IPS-NIHi7 (cell line): ENCODE measurements around the gene KRT35.
A peak's percentile ranks its signal among the peaks of the same experiment; 100 is the strongest.
"Not testable (repeated sequence)": the region's sequence is repeated elsewhere in the genome, so short reads cannot be mapped to it uniquely, and the experiment has no call there.

Experiments
- DNase-seq: peaks from one replicate; pipeline ENCODE4 v3.0.0; 2012; ENCODE audit warnings: mixed read lengths; ENCODE audit errors: extremely low spot score

The KRT35 gene

DNA sequence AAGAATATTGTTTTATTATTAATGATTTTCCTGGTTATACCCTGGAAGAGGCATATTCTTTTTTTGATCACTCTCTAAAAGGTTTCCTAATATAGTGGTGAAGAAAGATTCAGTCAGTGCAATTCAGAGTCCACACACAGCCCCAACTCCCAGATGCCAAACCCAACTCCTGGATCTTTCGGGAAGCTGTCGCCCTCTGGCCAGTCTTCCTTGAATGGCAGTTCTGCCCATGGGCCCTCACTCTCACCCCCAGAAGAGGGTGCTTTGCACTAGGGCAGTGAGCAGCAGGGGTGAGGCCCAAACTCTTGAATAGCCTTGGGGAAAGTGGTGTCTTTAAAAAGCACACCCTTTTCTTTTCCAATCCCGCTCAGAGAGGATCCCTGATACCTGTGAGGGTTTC lies 24.7 kb downstream of the KRT35 start:
- DNase-seq: peak; percentile 57

DNA sequence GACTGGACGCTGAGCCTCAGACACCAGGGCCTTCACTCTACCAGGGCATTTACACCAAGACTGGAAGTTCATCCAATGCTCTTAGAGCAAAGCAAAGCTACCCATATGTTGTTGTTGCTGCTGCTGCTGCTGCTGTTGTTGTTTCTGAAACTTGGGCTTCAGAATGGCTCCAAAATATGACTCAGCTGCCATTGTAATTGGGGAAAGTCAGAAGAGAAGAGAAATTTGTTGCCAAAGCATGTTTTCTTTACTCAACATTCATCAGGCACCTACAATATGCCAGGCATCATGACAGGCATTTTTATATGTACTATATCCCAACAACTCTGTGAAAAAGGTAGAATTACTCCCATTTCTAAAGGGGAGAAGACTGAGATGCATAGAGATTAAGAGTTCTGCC lies 25.7 kb downstream of the KRT35 start:
- DNase-seq: no peak

DNA sequence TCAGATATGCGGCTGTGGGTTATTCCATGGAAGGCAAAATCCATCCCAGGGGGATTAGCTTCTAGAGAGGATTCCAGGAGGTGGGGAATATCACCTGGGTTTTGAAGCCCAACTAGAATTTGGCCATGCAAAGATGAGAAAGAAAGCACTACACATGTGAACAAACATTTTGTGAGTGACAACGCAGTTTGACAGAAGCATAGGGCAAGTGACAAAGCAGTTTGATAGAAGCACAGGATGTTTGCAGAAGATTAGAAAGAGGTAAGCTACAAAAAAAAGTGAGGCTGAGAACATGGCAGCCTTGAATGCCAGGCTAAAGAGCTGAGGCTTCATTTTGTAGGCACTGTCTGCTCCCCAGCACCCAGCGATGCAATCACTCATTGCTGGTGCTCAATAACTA lies 27.9 kb downstream of the KRT35 start:
- no peak for DNase-seq

DNA sequence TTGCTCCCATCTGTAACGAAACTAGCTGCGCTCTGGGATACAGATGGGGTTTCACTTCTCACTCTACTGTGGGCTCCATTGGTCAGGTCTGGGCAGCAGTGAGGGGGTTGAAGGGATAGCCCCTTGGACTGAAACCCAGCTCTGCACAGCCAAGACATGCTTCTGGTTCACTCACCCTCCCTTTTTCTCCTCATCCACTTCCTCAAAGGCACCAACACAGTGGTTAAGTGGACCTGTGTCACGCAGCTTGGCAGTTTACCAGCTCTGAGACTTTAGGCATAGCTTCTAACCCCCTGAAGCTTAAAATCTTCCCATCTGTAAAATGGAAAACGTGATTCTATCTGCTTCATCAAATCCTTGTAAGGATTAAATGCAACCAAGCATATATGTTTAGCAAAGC lies 28.7 kb downstream of the KRT35 start:
- no peak for DNase-seq

DNA sequence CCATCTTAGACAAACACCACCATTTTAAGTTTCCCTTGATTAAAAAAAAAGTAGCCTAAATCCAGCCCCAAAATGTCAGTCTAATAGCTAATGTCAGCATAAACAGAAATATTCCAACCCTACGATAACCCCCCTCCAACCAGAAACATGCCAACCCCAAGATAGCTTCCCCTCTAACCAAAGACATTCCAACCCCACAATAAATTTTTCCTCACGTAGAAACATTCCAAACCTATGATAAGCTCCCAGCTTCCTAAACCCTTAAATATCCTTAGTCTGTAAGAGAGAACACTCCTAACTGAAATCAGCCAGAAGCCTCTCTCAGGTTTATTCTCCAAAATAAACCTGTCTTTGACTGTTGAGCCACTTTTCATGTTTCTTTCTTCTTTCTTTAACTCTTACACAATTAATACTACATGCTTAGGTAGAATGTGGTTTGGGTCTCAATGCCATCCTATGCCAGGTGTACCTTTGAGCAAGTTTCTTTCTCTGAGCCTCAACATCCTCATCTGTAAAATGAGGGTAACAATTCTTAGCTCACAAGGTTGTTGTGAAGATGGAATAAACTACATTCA lies 29.7 kb downstream of the KRT35 start:
- DNase-seq: no peak

DNA sequence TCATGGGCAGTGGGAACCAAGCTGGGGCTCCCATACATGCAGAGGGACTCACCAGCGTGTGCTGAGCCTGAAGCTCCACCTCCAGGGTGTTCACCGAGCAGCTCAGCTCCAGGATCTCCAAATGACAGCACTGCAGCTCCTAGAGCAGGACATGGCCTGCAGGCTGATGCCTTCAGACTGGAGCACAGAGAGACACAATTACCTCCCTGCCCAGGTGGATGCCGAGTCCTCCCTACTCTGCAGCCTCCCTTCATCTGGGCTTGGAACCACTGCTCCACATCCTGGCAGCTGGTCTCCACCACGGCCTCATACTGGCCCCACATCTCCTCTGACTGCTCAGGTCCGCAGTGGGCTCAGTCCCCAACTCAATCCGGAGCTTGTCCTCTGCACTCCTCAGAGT lies 31.9 kb downstream of the KRT35 start:
- DNase-seq: no peak

DNA sequence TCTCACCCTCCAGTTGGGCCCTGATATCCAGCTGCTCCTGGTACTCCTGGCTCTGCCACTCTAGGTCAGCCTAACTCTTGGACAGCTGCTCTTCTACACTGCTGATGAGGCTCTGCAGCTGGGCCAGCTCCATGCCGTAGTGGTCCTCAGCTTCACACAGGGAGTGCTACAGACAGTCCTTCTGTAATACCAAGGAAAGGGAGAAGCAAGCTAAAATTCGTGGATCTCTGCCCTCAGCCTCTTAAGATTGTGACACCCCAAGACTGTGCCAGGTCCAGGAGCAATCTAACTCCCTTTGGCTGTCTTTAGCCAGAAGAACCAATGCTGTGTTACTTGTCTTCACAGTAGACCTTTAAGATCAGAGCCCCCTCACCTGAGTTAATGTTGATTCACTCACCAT lies 32.4 kb downstream of the KRT35 start:
- DNase-seq: no peak

DNA sequence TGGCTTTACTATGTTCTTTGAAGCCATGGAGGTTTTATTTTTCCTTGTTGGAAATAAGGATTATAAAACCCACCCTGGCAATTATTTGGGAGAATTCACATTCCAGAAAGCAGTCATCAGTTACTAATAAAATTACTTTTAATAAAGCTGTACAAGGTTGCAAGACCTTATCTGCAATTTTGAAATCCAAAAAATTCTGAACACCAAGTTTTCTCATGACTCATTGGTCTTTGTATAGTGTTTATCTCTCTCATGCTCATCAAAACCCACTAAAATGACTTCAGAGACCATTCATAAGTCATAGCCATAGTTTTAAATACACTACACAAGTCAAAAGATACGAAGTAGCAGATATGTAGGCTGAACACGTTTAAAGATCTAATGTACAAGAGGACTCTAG lies 34.1 kb downstream of the KRT35 start:
- no peak for DNase-seq

DNA sequence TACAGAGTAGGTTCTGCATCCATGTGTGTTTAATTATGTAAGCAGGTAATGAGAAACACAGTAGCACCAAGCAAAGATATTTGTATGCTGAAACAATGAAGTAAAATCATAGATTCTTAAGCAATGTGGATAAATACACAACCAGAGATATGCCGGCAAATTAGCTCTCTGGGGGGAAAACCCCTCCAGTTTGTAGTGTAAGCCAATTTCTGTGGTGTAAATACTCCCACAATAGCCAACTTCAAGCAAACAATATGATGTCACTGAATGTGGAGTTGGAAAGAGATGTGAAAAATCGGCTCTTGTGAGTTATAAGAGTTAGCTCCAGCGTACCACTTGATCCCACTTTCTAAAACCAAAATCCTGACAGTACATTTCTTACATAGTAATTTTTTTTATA lies 36.3 kb downstream of the KRT35 start:
- DNase-seq: no peak

DNA sequence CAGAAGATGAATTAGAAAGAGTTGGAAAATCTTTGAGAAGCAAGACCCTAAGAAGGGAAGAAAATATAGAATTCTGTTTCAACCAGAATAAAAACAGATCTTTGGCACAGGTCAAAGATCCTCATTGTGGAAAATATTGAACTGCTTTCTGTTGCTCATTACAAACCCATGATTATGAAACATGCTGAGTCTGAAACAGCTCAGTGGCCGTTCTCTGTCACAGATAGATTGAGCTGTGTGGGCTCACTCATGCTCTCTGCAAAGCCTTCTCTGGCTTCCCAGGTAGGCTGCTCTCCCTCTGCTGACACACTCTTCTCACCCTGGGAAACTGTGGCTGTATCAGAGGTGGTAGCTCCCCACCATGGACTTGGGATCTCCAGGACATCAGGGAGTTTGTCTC lies 36.8 kb downstream of the KRT35 start:
- DNase-seq: no peak

DNA sequence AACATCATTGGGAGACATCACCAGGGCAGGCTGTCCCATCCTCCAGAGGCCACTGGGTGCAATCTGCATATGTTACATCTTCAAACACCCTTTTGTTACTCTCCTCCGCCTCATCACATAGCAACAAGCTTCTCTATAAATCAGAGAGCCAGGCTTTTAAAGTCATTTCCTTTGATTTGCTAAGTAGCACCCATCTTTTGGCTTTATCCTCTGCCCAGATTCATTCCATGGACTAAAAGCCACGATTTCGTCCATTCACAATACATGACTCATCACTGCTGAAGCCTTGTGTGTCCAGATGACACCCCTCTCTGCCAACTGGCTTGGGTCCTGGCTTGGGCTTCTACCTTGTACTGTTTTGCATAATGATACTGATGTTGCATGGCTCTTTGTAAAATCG lies 38.2 kb downstream of the KRT35 start:
- DNase-seq: no peak

DNA sequence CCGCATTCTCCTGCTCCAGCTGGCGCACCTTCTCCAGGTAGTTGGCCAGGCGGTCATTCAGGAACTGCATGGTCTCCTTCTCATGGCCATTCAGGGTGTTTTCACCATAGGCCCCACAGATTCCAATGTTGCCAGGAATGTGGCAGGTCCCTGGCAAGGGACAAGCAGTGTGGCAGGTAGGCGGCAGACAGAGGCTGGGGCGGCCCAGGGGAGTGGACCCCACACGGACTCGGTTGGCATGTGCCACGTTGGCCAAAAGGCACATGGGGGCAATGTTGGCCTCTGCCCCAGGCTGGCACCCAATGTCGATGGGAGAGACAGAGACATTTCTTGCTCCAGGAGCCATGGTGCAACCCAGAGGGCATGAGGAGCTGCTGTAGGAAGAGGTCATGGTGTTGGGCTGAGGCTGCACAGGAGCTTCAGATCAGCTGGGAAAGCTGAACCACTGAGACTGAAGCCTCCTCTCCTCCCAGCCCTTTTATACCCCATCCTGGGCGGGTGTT lies 40.4 kb downstream of the KRT35 start, which contains the start of gene KRT38:
KRT38 (minus strand) TSS at position 453 of the 503 bp plus-strand sequence; CDS start at position 391, 62 bp downstream.
- DNase-seq: no peak

DNA sequence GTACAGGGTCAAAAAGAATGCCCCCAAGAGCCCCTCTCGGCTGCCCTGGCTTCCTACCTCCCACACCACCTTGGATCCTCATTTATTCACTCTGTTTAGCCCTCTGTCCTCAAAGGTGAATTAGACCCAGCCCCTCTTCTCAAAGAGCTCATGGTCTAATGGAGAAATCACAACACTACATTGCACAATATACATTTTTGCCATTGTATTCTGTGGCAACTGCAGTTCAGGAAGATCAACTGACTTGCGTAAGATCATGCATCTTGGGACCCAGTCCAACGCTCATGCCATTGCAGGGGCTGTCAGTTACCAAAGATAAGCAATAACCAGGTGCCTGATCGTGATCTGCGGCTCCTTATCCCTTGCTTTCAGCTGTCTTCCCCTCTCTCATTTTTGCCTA lies 41.6 kb downstream of the KRT35 start:
- no peak for DNase-seq

DNA sequence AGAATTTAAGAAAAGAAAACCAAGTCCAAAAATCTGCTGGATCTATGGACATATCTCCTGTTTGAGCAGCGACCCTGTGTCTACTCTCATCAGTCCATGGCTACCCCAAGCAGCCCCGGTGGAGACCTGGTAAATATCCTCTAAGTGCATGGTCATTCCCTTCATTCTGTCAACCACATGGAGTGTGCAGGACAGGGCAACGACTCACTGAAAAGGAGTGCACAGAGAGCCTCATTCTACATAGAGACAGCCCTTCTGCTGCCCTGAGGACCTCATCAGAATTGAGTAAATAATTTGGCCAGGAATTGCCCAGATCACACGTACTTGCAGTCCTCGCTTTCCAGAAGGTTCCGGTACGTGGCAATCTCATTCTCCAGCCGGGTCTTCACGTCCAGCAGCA lies 43.2 kb downstream of the KRT35 start:
- no peak for DNase-seq

DNA sequence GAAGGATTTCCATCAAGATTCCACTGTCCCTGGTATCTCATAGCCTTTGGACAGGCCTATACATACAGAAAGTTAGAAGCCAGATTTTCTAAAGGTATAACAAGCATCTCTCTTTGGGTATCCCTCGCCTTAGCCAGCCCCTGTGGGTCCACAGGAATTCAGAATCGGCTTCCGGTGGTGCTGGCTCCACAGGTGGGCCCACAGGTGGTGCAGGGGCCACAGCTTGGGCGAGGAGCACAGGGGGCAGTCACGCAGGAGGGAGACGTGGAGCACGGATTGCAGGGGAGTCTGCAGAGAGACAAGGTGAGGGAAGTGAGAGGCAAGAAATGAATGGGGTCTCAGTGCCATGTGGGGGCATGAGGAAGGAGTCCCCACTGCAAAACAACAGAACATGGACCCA lies 43.7 kb downstream of the KRT35 start:
- no peak for DNase-seq

DNA sequence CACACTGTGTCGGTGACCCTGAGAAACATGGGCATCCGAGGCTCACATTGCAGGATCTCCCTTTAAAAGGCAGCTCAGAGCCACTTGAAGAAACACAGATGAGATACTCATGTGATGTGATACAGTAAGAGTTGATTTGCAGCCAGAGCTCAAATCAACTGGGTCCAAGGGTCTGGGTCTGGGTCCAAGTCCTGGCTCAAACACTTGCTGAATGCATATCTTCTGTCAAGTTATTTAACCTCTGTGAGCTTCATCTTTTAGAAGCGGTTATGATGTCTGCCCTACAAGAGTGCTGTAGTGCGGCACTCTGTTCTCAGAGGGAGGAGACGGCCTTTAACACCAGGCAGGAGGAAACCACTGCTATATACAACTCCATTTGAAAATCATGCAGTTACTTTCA lies 46.5 kb downstream of the KRT35 start:
- DNase-seq: no peak

DNA sequence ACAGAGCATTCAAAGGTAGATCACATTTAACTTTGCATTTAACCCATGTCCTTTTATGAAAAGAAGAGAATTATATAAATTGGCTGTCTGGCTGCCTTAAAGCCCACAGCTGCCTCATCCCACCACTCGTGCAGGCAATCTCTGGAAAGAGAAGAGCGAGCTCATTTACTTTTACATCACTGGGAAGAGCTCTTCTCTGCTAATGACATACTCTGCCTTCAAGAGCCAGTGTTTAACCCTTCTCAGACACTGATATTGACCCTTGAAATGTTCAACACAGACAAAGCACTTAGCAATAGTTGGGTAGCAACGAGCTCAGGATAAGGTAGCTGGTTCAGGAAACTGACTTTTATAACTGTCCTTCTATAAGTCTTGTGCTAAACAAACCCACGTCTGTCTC lies 46.9 kb downstream of the KRT35 start:
- no peak for DNase-seq

DNA sequence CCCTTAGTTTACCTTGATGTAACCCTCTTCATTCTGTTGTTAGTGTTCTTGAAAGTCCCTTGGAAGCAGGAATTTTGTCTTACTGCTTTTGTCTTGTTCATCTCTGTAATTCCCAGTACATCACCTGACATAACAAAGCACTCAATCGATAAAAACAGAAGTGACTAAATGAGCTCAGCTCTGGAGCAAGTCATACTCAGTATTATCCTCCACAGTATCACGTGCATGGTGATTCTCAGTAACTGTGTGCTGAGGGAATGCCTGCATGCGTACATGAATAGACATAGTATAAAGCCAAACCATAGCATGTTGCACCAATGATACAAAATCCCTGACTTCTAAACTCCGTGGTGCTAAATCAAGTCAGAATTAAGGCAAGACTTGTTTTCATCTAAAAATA lies 47.4 kb downstream of the KRT35 start:
- no peak for DNase-seq

DNA sequence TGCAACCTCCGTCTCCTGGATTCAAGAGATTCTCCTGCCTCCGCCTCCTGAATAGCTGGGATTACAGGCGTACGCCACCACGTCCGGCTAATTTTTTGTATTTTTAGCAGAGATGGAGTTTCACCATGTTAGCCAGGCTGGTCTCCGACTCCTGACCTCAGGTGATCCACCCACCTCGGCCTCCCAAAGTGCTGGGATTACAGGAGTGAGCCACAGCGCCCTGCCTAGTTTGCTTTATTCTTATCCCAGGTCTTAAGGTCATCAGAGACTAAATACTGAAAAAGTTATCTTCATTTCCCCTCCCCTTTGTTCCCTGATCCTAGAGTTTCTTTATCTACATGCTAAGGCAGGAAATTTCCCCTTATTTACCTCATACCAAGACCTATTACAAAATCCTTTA lies 50.6 kb downstream of the KRT35 start:
- not testable (repeated sequence) for DNase-seq

DNA sequence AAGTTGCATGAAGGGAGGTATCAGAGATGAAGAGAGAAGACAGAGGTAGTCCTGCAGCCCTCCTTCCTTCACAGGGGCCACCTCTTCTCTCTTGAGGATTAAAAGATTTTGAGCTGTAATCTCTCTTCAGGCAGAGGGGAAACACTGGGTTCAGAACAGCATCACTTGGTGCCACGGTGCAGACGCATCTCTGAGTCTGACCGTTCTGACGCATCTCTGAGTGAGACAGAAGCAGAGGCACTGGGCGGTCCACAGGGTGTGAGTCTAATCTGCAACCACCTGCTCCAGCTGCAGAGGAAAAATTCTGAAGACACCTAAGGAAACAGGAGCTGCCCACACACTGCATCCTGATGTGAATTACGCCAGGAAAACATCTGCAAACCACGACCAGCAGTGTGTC lies 51.3 kb downstream of the KRT35 start:
- DNase-seq: no peak

DNA sequence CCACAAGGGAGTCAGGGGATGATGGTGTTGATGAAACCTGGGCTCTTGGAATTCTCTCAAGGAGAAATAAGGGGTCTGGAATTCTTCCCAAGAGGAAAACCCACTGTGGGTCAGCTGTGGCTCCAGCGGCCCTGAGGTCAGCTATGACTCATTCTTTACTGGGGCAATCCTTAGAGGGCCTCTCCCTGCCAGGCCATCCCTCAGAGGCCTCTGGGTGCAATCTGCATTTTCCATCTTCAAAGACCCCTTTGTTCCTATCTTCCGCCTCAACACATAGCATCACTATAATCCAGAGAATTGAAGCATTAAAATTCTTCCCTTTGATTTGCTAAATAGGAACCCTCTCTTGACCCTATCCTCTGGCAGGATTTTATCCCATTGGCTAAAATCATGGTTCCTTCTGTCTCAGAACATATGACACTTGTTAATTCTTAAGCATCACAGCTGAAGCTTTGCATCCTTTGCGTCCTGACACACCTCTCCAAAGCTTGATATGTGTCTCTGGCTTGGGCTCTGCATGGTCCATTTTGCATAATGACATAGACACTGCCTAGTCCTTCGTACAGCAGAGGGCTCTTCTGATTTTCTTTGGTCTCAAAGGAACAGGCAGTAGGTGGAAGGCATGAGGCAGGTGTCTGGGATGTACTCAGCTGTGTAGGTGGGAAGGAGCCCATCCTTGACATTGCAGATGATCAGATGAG lies 52.2 kb downstream of the KRT35 start:
- peak; percentile 37 for DNase-seq
